HepG2 (cell line): ENCODE measurements around the gene MGA. TPM values are rescaled to one million over a fixed set of nuclear protein-coding genes. Genes with fewer than 3 reads are reported as not detected.

ENCODE experiments used
- MLLT10 ChIP-seq: sonication (generic); formaldehyde crosslinking; IDR thresholded peaks from 2 replicates; pipeline ENCODE4 v1.4.0; 2020; ENCODE audit warnings: missing genetic modification reagents
- NR2F1 ChIP-seq, 2 experiments: fragments of 450-650 bp in 1 of 2; formaldehyde crosslinking in 1 of 2; IDR thresholded peaks; 2 replicates each; pipeline versions ENCODE4 v1.5.0 to v1.6.1; 2016 to 2020; ENCODE audit warnings: mild to moderate bottlenecking in 1 of 2, missing compliant biosample characterization in 1 of 2, missing genetic modification reagents in 1 of 2, moderate library complexity in 1 of 2
- PRDM10 ChIP-seq: sonication (generic); formaldehyde crosslinking; IDR thresholded peaks from 2 replicates; pipeline ENCODE4 v1.4.0; 2020; ENCODE audit warnings: low read depth, missing genetic modification reagents
- RARG ChIP-seq: sonication (generic); formaldehyde crosslinking; IDR thresholded peaks from 2 replicates; pipeline ENCODE4 v1.4.0; 2020; ENCODE audit warnings: low read depth, mild to moderate bottlenecking, missing genetic modification reagents
- REL ChIP-seq: sonication (generic); formaldehyde crosslinking; conservative IDR thresholded peaks from 2 replicates; pipeline ENCODE4 v1.8.0; 2022; ENCODE audit warnings: mild to moderate bottlenecking, missing genetic modification reagents, moderate library complexity
- SMAD1 ChIP-seq: sonication (generic); formaldehyde crosslinking; IDR thresholded peaks from 2 replicates; pipeline ENCODE4 v1.4.0; 2020; ENCODE audit warnings: missing genetic modification reagents, low read depth, mild to moderate bottlenecking, borderline replicate concordance
- SP1 ChIP-seq, 2 experiments: fragments of 450-650 bp in 1 of 2; sonication (generic) in 1 of 2; formaldehyde crosslinking in 1 of 2; IDR thresholded peaks; 2 replicates each; pipeline versions ENCODE4 v1.4.0 to v1.6.1; 2016 to 2020; ENCODE audit warnings: missing genetic modification reagents in 1 of 2
- TFAP4 ChIP-seq: sonication (generic); IDR thresholded peaks from 2 replicates; pipeline ENCODE4 v1.6.1; 2016; ENCODE audit warnings: low read depth, borderline replicate concordance
- XRCC5 ChIP-seq: fragments of 200-400 bp; formaldehyde crosslinking; optimal IDR thresholded peaks from 2 replicates; pipeline ENCODE3; 2017; ENCODE audit warnings: mild to moderate bottlenecking, low read length
- ZFP90 ChIP-seq: sonication (generic); formaldehyde crosslinking; IDR thresholded peaks from 2 replicates; pipeline ENCODE4 v1.8.0; 2022; ENCODE audit warnings: missing genetic modification reagents, mild to moderate bottlenecking, inconsistent platforms, borderline replicate concordance
- ZNF501 ChIP-seq: sonication (generic); formaldehyde crosslinking; IDR thresholded peaks from 2 replicates; pipeline ENCODE4 v1.5.1; 2020; ENCODE audit warnings: mild to moderate bottlenecking, moderate library complexity, missing genetic modification reagents
- ZNF562 ChIP-seq: sonication (generic); formaldehyde crosslinking; IDR thresholded peaks from 2 replicates; pipeline ENCODE4 v1.8.0; 2022; ENCODE audit warnings: missing genetic modification reagents, borderline replicate concordance
- ZNF563 ChIP-seq: sonication (generic); formaldehyde crosslinking; IDR thresholded peaks from 2 replicates; pipeline ENCODE4 v1.8.0; 2022; ENCODE audit warnings: mild to moderate bottlenecking, moderate library complexity, missing genetic modification reagents
- polyA plus RNA-seq, 8 experiments: library from polyadenylated mRNA; depleted of rRNA in 3 of 8; stranded (reverse) in 7 of 8; unstranded in 1 of 8; fragments of >200 nt; fragmentation: Illumina TruSeq in 4 of 8; extraction: Trizol in 4 of 8; gene quantifications; 2 replicates each; pipeline versions ENCODE4 v1.2.1 to v1.2.3, GENCODE V29; 2011 to 2016; ENCODE audit warnings: low read depth in 4 of 8, missing spikeins in 1 of 8, mixed read lengths in 1 of 8; ENCODE audit not compliant: insufficient read depth in 1 of 8
- total RNA-seq, 5 experiments: library from RNA; depleted of rRNA; stranded (reverse); fragments of >200 nt; fragmentation: Illumina TruSeq; extraction: Trizol; gene quantifications; 2 replicates each; pipeline ENCODE4 v1.2.3, GENCODE V29; 2016; ENCODE audit warnings: low read depth in 1 of 5
- TF ChIP-seq, protein P1 (sequence below): sonication (generic); formaldehyde crosslinking; IDR thresholded peaks from 2 replicates; pipeline ENCODE4 v1.8.1; 2023; ENCODE audit warnings: missing genetic modification reagents, inconsistent platforms, borderline replicate concordance

MGA gene
- total and polyA plus RNA-seq, 2 of the 13 experiments (the other 11 are each of a cell fraction or from before 2014, with no cell fraction given), result 5.3 to 59.0 TPM

DNA sequence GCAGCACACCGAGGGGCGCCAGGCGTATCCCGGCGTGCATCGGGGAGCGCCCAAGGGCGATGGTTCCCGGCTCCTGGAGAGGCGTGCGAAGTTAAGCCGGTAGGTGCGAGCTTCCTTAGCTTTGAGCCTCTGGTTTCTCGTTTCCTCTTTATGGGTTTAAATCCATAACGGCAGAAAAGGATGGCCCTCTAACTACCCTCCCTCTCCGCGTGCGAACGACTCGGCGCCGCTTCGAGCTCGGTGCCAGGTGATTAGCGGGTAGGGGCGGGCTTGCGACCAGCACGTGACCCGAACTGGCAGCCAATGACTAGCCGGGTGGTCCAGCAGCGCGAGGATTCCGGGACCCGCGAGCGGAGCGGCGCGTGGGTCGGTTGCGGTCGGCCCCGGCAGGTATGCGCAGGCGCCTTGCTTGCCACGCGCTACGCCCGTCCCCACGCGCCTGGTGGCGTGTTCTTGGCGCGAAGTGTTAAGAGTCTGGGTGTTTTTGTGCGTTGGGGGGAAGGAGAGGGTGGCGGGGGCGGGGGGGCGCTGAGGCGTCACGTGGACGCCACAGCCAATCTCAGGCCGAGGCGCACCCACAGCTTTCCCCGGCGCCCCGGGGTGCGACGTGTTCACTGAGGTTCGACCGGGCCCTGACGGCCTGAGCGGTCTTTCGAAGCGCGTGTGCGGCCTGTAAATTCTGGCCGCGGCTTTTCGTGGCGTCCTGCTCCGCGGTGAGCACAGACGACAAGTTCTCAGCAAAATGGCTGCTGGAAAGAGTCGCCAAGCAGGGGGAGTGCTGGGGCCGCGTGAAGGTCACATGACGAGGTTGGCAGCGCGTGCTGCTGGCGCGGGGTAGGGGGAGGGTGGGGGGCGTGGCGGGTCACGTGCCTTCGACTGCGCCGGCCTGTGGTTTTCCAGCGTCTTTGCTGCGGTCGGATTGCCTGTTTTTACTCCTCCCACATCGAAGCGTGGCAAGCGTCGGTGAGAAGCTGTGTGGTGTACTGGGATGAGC is 38.7 kb upstream of the MGA start (continued):
- TF ChIP-seq PRDM10, result 0 out of 2 replicates have a peak, but pooled peaks have one; percentile 12
- TF ChIP-seq REL (CRISPR knock-in tag), result peak; percentile 100
- peak; percentile 82; the same call in 1 of the 2 replicates for TF ChIP-seq TFAP4
- no peak for TF ChIP-seq MLLT10 (CRISPR knock-in tag)
- TF ChIP-seq, protein P1, sequence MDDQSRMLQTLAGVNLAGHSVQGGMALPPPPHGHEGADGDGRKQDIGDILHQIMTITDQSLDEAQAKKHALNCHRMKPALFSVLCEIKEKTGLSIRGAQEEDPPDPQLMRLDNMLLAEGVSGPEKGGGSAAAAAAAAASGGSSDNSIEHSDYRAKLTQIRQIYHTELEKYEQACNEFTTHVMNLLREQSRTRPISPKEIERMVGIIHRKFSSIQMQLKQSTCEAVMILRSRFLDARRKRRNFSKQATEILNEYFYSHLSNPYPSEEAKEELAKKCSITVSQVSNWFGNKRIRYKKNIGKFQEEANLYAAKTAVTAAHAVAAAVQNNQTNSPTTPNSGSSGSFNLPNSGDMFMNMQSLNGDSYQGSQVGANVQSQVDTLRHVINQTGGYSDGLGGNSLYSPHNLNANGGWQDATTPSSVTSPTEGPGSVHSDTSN (CRISPR knock-in tag), result peak; percentile 87
- TF ChIP-seq ZFP90 (CRISPR knock-in tag), result peak; percentile 88; the same call in 1 of the 2 replicates
- TF ChIP-seq XRCC5, result no peak
- peak; percentile 93 for TF ChIP-seq ZNF562 (CRISPR knock-in tag)
- peak; percentile 99 for TF ChIP-seq ZNF563
- peak; percentile 100 for TF ChIP-seq ZNF501 (CRISPR knock-in tag)
- peak; percentile 44; the same call in 1 of the 2 replicates for TF ChIP-seq RARG (CRISPR knock-in tag)
- no peak for TF ChIP-seq NR2F1 (CRISPR knock-in tag; IDR thresholded peaks at IDR 0.05)
- TF ChIP-seq SP1 (IDR thresholded peaks at IDR 0.05), result no peak
- TF ChIP-seq SP1 (CRISPR knock-in tag; IDR thresholded peaks at IDR 0.05), result peak; percentile 91
- peak; percentile 91; the same call in 1 of the 2 replicates for TF ChIP-seq SMAD1 (CRISPR knock-in tag)
